ENCODE results near the gene SIRPD. TPM values are rescaled to one million over a fixed set of nuclear protein-coding genes. Genes with fewer than 3 reads are reported as not detected.

Gene SIRPD
- total RNA-seq, 1 donor from 2014 or later: not detected

DNA sequence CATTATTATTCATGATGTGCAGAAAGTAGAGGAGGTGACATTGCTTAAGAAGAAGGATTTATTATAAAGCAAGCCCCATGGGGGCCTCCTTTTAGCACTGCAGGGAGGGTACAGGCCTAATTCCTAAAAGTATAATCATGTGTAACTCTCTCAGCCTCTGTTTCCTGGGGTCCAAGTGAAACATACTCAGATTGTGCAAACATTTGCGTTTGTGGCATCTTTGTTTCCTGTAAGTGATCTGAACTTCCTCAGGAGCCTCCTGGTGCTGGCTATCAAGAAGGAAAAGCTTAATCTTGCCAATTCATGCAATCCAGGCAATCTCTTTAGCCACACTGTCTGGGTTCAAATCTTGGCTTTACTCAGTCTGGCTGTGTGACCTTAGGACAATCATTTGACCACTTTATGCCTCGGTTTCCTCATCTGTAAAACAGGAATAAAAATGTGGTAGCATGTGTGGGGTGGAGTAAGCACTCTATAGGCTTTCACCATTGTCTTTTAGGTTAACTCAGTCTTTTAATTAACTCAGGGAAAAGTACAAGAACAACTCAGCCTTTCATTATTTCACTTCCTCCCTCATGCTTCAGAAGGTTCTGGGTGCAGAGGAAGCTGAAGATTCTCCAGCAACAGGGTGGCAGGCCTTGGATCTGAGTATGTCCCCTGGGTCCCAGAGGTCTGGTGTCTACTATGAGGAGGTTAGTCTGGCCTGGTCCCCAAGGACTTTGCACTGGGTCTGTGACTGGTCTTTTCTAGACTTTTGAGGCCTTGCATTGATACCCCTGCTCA, 65.5 kb downstream of the SIRPD start:
- no peak for DNase-seq (ENCODE audit: low spot score)
- Mint-ChIP-seq H3K4me3 (no peak overlapping the region), H3K9me3 (no peaks in the 10 kb centered on the region), H3K36me3 (no peaks in the 10 kb centered on the region), H3K27ac (no peak overlapping the region), H3K27me3 (ENCODE audit: insufficient read depth, low read depth) (peaks cover 2% of the 10 kb centered on the region), H3K4me1 (no peaks in the 10 kb centered on the region)
- no peaks in the 10 kb centered on the region for H4K20me1 ChIP-seq (ENCODE audit: low read depth)
- no peak overlapping the region for H2AFZ ChIP-seq (replicated peaks)
- no peaks in the 10 kb centered on the region for H3F3A ChIP-seq (ENCODE audit: low read depth)
- no peaks in the 10 kb centered on the region for H3K36me3 ChIP-seq
- no peak overlapping the region for H3K9ac ChIP-seq
- H3K27ac ChIP-seq: no peak overlapping the region
- peaks cover 12% of the 10 kb centered on the region for H3K27me3 ChIP-seq
- no peaks in the 10 kb centered on the region for H3K79me2 ChIP-seq (ENCODE audit: low read depth)
- no peaks in the 10 kb centered on the region for H3K4me1 ChIP-seq
- no peak for TF ChIP-seq EZH2phosphoT487 (IDR thresholded peaks at IDR 0.05)
- TF ChIP-seq, protein P1, sequence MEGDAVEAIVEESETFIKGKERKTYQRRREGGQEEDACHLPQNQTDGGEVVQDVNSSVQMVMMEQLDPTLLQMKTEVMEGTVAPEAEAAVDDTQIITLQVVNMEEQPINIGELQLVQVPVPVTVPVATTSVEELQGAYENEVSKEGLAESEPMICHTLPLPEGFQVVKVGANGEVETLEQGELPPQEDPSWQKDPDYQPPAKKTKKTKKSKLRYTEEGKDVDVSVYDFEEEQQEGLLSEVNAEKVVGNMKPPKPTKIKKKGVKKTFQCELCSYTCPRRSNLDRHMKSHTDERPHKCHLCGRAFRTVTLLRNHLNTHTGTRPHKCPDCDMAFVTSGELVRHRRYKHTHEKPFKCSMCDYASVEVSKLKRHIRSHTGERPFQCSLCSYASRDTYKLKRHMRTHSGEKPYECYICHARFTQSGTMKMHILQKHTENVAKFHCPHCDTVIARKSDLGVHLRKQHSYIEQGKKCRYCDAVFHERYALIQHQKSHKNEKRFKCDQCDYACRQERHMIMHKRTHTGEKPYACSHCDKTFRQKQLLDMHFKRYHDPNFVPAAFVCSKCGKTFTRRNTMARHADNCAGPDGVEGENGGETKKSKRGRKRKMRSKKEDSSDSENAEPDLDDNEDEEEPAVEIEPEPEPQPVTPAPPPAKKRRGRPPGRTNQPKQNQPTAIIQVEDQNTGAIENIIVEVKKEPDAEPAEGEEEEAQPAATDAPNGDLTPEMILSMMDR (IDR thresholded peaks at IDR 0.05): no peak
- H3K4me3 ChIP-seq: no peak overlapping the region
- no peak overlapping the region for H3K4me2 ChIP-seq
- H3K9me3 ChIP-seq (ENCODE audit: low read depth): no peaks in the 10 kb centered on the region

DNA sequence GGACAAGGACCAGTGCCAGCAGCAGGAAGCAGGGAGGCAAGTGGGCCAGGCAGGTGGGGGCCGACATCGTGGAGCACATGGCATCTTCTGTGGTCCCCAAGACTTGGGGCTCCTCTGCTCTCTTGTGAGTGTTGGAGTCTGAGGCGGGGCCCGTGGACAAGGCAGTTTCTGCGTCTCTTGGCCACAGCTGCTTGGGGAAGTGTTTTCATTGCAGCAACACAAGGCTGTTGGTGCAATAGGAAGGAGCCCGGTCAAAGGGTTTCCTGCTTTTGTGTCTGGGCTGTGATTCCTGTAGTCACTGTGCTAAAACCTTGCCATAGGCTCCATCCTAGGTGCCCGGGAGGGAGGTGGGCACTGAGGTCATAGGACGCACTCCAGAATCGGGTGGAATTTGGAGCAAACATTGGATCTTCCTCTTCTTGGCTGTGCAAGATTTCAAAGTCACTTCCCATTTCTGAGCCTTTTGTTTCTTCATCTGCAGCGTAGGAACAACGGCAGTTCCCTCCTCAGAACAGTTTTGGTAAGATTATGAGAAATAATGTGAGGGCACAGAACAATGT, 66.1 kb downstream of the SIRPD start, which contains the start of gene SIRPB2:
TSS of gene SIRPB2 (minus strand) at position 140 of the 560 bp plus-strand sequence. CDS start at position 79, 61 bp downstream.
- Mint-ChIP-seq H3K36me3 (no peaks in the 10 kb centered on the region), H3K27me3 (ENCODE audit: insufficient read depth, low read depth) (peaks cover 2% of the 10 kb centered on the region), H3K27ac (no peak within 1 kb of the TSS), H3K4me1 (no peaks in the 10 kb centered on the region), H3K9me3 (no peaks in the 10 kb centered on the region), H3K4me3 (no peak within 1 kb of the TSS)
- Histone ChIP-seq H3K4me2 (no peak within 1 kb of the TSS), H3K36me3 (no peaks in the 10 kb centered on the region), H3K4me3 (no peak within 1 kb of the TSS), H4K20me1 (ENCODE audit: low read depth) (no peaks in the 10 kb centered on the region), H3K9ac (no peak within 1 kb of the TSS), H3K27ac (no peak within 1 kb of the TSS), H3K27me3 (peaks cover 19% of the 10 kb centered on the region), H2AFZ (replicated peaks) (no peak within 1 kb of the TSS), H3K9me3 (ENCODE audit: low read depth) (no peaks in the 10 kb centered on the region), H3K79me2 (ENCODE audit: low read depth) (no peaks in the 10 kb centered on the region), H3F3A (ENCODE audit: low read depth) (no peaks in the 10 kb centered on the region), H3K4me1 (no peaks in the 10 kb centered on the region)
- TF ChIP-seq, protein P1 (IDR thresholded peaks at IDR 0.05): no peak
- TF ChIP-seq EZH2 (IDR thresholded peaks at IDR 0.05) (no peak), EZH2phosphoT487 (IDR thresholded peaks at IDR 0.05) (no peak)
- no peak for DNase-seq (ENCODE audit: low spot score)

DNA sequence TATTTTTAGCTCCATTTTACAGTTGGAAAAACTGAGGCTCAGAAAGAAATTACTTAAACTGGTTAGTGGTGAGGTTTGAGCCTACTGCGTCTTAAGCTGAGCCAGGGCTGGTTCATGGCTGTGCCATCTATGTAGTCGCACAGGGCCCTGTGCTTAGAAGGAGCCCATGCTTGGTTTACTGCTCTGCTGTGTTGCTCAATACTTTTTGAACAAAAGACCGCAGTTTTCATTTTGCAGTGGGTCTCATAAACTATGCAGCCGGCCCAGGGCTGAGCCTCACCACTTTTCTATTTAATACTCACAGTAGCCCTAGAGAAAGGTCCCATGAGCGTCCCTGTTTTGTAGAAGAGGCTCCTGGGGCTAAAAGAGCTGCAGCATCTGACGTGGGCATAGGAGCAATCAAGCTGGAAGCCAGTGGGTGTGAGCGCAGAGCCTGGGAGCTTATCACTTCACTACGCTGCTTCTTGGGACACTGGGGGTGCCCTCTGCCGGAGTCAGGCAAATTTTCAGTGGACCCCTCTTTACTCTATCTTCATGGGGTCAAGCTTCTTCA, 66.8 kb downstream of the SIRPD start:
- no peaks in the 10 kb centered on the region for H3K9me3 Mint-ChIP-seq
- Histone ChIP-seq H4K20me1 (ENCODE audit: low read depth) (no peaks in the 10 kb centered on the region), H3K27me3 (peaks cover 24% of the 10 kb centered on the region), H3K9me3 (ENCODE audit: low read depth) (no peaks in the 10 kb centered on the region), H3F3A (ENCODE audit: low read depth) (no peaks in the 10 kb centered on the region), H3K9ac (no peak overlapping the region), H3K36me3 (no peaks in the 10 kb centered on the region), H3K27ac (no peak overlapping the region), H2AFZ (replicated peaks) (no peak overlapping the region), H3K4me2 (no peak overlapping the region), H3K4me3 (no peak overlapping the region), H3K79me2 (ENCODE audit: low read depth) (no peaks in the 10 kb centered on the region), H3K4me1 (no peaks in the 10 kb centered on the region)
- TF ChIP-seq, protein P1 (IDR thresholded peaks at IDR 0.05): no peak
- no peak for TF ChIP-seq EZH2 (IDR thresholded peaks at IDR 0.05)
- TF ChIP-seq EZH2phosphoT487 (IDR thresholded peaks at IDR 0.05): no peak
- H3K4me3 Mint-ChIP-seq: no peak overlapping the region
- DNase-seq (ENCODE audit: low spot score): no peak
- no peaks in the 10 kb centered on the region for H3K36me3 Mint-ChIP-seq
- H3K4me1 Mint-ChIP-seq: no peaks in the 10 kb centered on the region
- H3K27me3 Mint-ChIP-seq (ENCODE audit: insufficient read depth, low read depth): peaks cover 2% of the 10 kb centered on the region
- no peak overlapping the region for H3K27ac Mint-ChIP-seq
